ENCODE data around the gene TIGD4. TPM values are rescaled to one million over a fixed set of nuclear protein-coding genes. Genes with fewer than 3 reads are reported as not detected.
A peak's percentile ranks its signal among the peaks of the same experiment; 100 is the strongest.

TIGD4 gene
- total RNA-seq, 1 experiment from 2014 or later = 1.9 TPM

DNA sequence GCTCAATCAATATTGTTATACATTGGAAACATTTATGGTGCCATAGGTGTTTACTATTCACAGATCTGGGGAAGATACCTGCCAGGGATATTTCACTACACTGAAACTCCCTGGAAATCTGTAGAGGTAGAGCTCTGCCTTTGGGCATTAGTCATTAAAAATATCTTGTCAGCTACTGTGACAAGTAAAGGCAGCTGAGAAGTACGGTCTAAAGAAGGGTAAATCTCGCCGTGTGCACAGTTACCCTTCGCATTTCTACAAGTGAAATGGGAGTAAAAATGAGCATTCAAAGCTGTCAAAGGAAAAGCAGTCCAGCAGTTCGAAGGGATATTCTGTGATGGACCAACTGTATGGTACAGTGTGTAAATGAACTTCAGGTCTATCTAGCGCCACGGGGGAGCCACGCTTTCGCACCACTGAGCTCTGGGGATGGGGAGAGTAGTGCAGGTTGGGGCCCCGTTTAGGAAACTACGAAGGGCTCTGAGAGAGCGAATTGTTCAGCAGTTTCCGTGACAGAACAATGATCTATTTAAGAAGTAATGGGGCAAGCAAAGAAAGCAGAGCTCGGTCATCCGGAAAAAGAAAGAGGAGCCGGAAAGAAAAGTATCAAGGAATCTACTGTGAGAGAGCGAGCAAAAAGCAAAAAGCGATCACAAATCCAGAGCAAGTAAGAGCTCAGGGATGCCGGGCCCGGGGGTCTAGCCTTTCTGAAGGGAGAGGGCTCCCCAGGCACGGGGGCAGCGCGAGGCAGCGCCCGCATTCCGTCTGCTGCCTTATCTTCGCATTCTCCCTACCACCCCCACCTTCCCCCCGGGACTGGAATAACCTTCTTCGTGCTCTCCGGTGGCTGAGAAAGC lies 646 bp downstream of the TIGD4 start:
- Mint-ChIP-seq H3K9me3 (no peaks in the 10 kb centered on the region), H3K27me3 (ENCODE audit: low read depth) (no peaks in the 10 kb centered on the region; the same call in 1 of the 2 replicates), H3K27ac (peak overlapping the region; percentile 93), H3K4me3 (peak overlapping the region; percentile 99), H3K36me3 (0 out of 2 replicates have a peak, but pooled peaks cover 3% of the 10 kb centered on the region), H3K4me1 (peaks cover 27% of the 10 kb centered on the region)
- TF ChIP-seq ZNF671 (CRISPR knock-in tag; IDR thresholded peaks at IDR 0.05) = peak; percentile 49; the same call in 1 of the 2 replicates
- TF ChIP-seq FOXP1 (CRISPR knock-in tag; IDR thresholded peaks at IDR 0.05; ENCODE audit: borderline replicate concordance) = no peak
- TF ChIP-seq RELA (CRISPR knock-in tag; IDR thresholded peaks at IDR 0.05; ENCODE audit: borderline replicate concordance) = no peak
- TF ChIP-seq GRHL2 (CRISPR knock-in tag; IDR thresholded peaks at IDR 0.05; ENCODE audit: insufficient replicate concordance, severe bottlenecking) = no peak
- peak; percentile 53 for DNase-seq (ENCODE audit: low spot score)
- peak; percentile 20 for ATAC-seq
- ChIA-PET CTCF (interaction anchor here (0.8 to 2.7 kb wide), 15 partner anchors 9 to 348 kb away, joined by 3 to 16 read pairs (median 4); partner anchors contain the start of gene FHDC1), POLR2A (interaction anchor here (1.2 to 2.3 kb wide), 2 partner anchors 158 to 348 kb away, joined by 5 to 18 read pairs; partner anchors contain the start of gene FHDC1)

DNA sequence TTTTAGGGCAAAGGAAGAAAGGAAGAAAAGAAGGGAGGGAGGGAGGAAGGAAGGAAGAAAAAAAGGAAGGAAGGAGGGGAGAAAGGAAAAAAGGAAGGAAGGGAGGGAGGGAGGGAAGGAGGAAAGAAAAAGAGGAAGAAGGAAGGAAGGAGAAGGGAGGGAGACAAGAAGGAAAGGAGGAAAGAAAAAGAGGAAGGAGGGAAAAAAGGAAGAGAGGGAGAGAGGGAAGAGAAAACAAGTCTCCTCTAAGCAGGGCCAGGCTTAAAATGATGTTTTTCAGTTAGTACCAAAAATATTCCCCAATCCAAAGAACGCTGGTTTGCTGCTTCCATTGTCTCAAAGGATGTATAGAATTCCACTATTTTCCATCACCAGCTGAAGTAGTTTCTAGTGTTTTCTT lies 2.0 kb downstream of the TIGD4 start:
- ChIA-PET POLR2A (no interaction called here), CTCF (no interaction called here)
- Mint-ChIP-seq H3K36me3 (peaks cover 3% of the 10 kb centered on the region; the same call in 1 of the 2 replicates), H3K27me3 (ENCODE audit: low read depth) (no peaks in the 10 kb centered on the region; the same call in 1 of the 2 replicates), H3K27ac (no peak overlapping the region), H3K9me3 (no peaks in the 10 kb centered on the region), H3K4me3 (peak overlapping the region; percentile 99; the same call in 1 of the 2 replicates), H3K4me1 (peaks cover 27% of the 10 kb centered on the region)
- DNase-seq (ENCODE audit: low spot score) (no peak), ATAC-seq (no peak)
- TF ChIP-seq, protein P1, sequence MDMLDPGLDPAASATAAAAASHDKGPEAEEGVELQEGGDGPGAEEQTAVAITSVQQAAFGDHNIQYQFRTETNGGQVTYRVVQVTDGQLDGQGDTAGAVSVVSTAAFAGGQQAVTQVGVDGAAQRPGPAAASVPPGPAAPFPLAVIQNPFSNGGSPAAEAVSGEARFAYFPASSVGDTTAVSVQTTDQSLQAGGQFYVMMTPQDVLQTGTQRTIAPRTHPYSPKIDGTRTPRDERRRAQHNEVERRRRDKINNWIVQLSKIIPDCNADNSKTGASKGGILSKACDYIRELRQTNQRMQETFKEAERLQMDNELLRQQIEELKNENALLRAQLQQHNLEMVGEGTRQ (CRISPR knock-in tag; IDR thresholded peaks at IDR 0.05) = no peak
- TF ChIP-seq ZNF263 (CRISPR knock-in tag; IDR thresholded peaks at IDR 0.05; ENCODE audit: low read depth) (no peak), KAT7 (CRISPR knock-in tag; IDR thresholded peaks at IDR 0.05; ENCODE audit: borderline replicate concordance) (no peak), CREB1 (CRISPR knock-in tag; IDR thresholded peaks at IDR 0.05) (no peak), TP53 (CRISPR knock-in tag; IDR thresholded peaks at IDR 0.05) (no peak)
- TF ChIP-seq, protein P2, sequence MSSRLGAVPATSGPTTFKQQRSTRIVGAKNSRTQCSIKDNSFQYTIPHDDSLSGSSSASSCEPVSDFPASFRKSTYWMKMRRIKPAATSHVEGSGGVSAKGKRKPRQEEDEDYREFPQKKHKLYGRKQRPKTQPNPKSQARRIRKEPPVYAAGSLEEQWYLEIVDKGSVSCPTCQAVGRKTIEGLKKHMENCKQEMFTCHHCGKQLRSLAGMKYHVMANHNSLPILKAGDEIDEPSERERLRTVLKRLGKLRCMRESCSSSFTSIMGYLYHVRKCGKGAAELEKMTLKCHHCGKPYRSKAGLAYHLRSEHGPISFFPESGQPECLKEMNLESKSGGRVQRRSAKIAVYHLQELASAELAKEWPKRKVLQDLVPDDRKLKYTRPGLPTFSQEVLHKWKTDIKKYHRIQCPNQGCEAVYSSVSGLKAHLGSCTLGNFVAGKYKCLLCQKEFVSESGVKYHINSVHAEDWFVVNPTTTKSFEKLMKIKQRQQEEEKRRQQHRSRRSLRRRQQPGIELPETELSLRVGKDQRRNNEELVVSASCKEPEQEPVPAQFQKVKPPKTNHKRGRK (CRISPR knock-in tag; IDR thresholded peaks at IDR 0.05; ENCODE audit: borderline replicate concordance) = 0 out of 2 replicates have a peak, but pooled peaks have one; percentile 87
- TF ChIP-seq, protein P3, sequence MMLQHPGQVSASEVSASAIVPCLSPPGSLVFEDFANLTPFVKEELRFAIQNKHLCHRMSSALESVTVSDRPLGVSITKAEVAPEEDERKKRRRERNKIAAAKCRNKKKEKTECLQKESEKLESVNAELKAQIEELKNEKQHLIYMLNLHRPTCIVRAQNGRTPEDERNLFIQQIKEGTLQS (CRISPR knock-in tag; conservative IDR thresholded peaks at IDR 0.05) = no peak

DNA sequence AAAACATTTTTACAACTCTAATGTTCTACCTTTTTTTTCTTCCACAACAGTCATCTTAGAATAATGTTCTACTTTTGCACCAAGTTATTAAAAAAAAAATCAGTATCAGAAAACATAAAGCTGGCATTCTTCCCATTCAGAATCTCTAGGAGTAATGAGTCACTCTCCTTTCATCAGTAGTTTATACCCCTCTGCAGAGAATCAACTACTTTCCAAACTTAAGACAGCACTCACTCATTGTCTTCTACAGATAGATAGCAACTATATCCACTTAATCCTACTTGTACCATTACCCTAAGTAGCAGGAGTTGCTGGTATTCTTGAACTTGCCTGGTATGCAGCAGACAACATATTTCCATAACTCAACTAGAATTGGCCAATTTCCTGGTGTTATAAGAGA lies 3.2 kb downstream of the TIGD4 start:
- Mint-ChIP-seq H3K4me3 (no peak overlapping the region), H3K36me3 (peaks cover 3% of the 10 kb centered on the region; the same call in 1 of the 2 replicates), H3K9me3 (no peaks in the 10 kb centered on the region), H3K4me1 (peaks cover 19% of the 10 kb centered on the region), H3K27me3 (ENCODE audit: low read depth) (no peaks in the 10 kb centered on the region; the same call in 1 of the 2 replicates), H3K27ac (no peak overlapping the region)
- ChIA-PET POLR2A (no interaction called here), CTCF (no interaction called here)
- no peak for TF ChIP-seq ZNF121 (CRISPR knock-in tag; IDR thresholded peaks at IDR 0.05)
- no peak for ATAC-seq
- DNase-seq (ENCODE audit: low spot score) = no peak

DNA sequence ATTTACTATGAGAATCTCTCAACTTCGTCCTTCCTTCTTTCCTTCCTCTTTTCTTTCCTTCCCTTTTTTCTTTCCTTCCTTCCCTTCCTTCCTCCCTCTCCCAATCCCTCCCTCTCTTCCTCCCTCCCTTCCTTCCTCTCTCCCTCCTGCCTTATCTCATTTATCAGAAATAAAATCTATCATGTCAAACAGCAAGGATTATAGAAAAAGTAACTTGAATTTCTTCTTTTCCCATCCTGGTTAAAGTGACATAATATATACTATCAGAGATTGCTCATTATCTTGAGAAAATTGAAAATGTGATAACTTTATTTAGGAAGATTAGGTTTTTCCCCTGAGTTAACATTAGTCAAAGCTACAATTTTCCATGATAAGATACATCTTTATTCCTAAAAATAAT lies 5.6 kb downstream of the TIGD4 start:
- Mint-ChIP-seq H3K4me1 (peaks cover 13% of the 10 kb centered on the region), H3K4me3 (no peak overlapping the region), H3K36me3 (peaks cover 3% of the 10 kb centered on the region; the same call in 1 of the 2 replicates), H3K27me3 (ENCODE audit: low read depth) (no peaks in the 10 kb centered on the region), H3K9me3 (no peaks in the 10 kb centered on the region), H3K27ac (no peak overlapping the region)
- ChIA-PET CTCF (no interaction called here), POLR2A (no interaction called here)
- ATAC-seq (no peak), DNase-seq (ENCODE audit: low spot score) (no peak)
- no peak for TF ChIP-seq MYBL2 (CRISPR knock-in tag; IDR thresholded peaks at IDR 0.05)
- no peak for TF ChIP-seq TEAD4 (CRISPR knock-in tag; IDR thresholded peaks at IDR 0.05)
- TF ChIP-seq, protein P3 (CRISPR knock-in tag; conservative IDR thresholded peaks at IDR 0.05) = no peak
- no peak for TF ChIP-seq ZNF416 (CRISPR knock-in tag; IDR thresholded peaks at IDR 0.05)
- no peak for TF ChIP-seq ZNF263 (CRISPR knock-in tag; IDR thresholded peaks at IDR 0.05; ENCODE audit: low read depth)
- no peak for TF ChIP-seq ZNF138 (CRISPR knock-in tag; conservative IDR thresholded peaks at IDR 0.05)
- TF ChIP-seq TP53 (CRISPR knock-in tag; IDR thresholded peaks at IDR 0.05) = no peak
- TF ChIP-seq, protein P4, sequence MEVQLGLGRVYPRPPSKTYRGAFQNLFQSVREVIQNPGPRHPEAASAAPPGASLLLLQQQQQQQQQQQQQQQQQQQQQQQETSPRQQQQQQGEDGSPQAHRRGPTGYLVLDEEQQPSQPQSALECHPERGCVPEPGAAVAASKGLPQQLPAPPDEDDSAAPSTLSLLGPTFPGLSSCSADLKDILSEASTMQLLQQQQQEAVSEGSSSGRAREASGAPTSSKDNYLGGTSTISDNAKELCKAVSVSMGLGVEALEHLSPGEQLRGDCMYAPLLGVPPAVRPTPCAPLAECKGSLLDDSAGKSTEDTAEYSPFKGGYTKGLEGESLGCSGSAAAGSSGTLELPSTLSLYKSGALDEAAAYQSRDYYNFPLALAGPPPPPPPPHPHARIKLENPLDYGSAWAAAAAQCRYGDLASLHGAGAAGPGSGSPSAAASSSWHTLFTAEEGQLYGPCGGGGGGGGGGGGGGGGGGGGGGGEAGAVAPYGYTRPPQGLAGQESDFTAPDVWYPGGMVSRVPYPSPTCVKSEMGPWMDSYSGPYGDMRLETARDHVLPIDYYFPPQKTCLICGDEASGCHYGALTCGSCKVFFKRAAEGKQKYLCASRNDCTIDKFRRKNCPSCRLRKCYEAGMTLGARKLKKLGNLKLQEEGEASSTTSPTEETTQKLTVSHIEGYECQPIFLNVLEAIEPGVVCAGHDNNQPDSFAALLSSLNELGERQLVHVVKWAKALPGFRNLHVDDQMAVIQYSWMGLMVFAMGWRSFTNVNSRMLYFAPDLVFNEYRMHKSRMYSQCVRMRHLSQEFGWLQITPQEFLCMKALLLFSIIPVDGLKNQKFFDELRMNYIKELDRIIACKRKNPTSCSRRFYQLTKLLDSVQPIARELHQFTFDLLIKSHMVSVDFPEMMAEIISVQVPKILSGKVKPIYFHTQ (CRISPR knock-in tag; IDR thresholded peaks at IDR 0.05) = no peak
- TF ChIP-seq, protein P5, sequence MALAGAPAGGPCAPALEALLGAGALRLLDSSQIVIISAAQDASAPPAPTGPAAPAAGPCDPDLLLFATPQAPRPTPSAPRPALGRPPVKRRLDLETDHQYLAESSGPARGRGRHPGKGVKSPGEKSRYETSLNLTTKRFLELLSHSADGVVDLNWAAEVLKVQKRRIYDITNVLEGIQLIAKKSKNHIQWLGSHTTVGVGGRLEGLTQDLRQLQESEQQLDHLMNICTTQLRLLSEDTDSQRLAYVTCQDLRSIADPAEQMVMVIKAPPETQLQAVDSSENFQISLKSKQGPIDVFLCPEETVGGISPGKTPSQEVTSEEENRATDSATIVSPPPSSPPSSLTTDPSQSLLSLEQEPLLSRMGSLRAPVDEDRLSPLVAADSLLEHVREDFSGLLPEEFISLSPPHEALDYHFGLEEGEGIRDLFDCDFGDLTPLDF (CRISPR knock-in tag; IDR thresholded peaks at IDR 0.05) = no peak
